HG02973 (cell line): ENCODE data around the gene CD4.

ENCODE experiments used
- ATAC-seq: cut with Tn5 transposase; IDR thresholded peaks from one replicate; pipeline ENCODE4 v1.9.1; 2021; ENCODE audit warnings: moderate library complexity; ENCODE audit not compliant: unreplicated experiment

Gene CD4

DNA sequence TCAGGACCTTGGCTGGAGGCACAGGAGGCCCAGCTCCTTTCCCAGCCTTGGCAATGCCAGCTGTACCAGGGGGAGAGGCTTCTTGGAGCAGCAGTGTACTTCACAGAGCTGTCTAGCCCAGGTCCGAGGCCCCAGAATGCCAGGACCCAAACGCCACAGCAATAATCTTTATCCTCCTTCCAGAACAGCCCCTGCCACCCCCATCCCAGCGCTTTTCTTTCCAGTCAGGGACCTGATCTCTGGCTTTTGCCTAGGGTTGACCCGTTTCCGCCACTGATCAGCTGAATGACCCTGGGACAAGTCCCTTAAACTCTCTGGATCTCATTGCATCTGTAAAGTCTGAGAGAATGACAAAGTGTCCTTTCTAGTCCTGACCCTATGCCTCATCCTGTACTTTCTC lies 11.9 kb upstream of the CD4 start:
- no peak for ATAC-seq

DNA sequence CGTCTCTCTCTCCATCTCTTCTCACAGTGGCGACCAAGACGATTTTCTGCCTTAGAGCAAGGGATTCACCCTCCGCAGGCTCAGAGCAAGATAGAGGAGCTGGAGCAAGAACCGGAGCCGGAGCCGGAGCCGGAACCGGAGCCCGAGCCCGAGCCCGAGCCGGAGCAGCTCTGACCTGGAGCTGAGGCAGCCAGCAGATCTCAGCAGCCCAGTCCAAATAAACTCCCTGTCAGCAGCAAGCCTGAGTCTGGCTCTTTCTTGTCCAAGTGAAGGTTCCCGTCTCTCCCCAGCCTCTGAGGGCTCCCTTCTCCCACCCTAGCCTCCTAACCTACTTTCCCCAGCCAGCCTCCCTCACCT lies 11.1 kb upstream of the CD4 start:
- no peak for ATAC-seq

DNA sequence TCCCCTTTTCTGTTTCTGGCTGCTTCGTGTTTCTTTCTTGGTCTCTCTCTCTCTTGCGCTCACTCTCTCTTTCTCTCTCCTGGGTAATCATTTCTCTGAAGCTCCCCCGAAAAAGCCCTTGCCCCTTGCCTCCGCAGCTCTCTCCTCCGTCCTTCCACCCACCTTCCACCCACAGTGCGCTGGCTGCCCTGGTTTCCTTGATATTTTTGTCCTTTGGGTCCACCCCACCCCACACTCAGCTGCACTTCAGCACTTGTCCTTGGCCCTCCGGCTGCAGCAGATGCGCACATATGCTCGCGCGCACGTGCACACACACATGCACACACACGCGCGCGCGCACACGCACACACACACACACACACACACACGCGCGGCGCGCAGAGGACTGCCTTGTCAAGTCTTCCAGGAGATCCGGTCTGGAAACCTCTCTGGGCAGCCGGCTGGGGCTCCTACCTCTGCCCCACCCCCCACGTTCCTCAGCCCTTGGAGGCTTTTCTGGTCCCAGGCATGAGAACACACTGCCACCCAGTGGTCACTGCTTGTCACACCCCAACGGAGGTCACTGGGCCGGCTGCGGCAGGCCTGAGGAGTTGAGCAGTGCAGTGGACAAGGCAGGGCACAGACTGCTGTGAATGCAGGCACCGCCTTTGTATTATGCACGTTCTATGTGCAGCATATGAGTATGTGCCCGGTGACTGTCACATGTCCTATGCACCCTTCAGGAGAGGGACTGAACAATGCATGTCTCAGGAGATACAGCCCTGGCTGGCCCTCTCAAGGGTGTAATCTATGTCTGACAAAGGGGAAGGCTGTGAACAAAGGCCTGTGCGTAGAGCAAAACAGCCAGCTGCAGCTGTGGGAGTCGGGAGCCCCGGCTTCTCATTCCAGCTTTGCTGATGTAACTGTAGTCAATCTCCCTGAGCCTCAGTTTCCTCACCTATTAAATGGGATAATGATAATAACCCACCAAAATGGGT lies 10.5 kb upstream of the CD4 start:
- ATAC-seq, result peak; percentile 70

DNA sequence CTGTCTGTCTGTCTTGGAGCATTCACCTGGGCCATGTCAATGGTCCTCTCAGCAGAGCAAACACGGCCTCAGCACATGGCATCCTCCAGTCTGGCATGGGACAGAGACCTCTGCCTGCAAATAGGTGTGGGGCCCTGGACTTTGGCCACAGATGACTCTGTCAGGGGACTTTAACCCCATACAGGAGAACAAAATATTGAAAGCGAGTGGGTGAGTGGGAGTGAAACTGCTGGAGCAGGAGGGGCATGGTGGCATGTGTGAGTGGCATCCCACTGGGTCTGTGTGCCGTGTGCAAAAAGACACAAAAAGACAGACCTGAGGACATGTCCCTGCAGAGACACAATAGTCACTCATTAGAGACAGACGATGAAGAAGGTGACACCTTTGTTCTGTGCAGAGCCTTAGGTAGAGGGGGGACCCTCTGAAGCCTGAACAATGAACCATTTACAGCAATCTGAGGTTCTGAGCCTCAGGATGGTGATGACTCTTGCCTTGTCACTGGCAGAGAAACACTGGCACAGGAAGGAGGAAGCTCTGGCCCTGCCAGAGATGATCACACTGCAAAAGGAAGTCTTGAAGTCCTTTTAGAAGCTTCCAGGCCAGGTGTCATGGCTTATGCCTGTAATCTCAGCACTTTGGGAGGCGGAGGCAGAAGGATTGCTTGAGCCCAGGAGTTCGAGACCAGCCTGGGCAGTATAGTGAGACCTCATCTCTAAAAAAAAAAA lies 9.5 kb upstream of the CD4 start:
- ATAC-seq, result no peak

DNA sequence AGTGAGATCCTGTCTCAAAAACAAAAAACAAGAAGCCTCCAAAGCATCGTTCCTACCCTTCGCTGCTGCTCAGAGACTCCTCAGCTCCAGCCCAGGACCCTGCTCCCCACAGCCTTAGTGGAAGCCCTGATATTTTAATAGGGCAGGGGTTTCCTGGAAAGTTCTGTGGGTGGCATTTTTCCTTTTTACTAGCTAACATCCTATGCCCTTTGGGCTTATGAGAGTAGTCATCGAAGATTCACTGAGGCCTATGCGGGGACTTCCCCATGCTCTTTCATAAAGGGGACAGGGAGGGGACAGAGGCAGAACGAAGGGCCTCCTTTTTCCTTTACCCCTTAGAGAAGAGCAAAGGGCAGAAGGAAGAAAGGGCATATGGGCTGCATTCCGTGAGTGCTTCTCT lies 8.8 kb upstream of the CD4 start:
- ATAC-seq, result no peak

DNA sequence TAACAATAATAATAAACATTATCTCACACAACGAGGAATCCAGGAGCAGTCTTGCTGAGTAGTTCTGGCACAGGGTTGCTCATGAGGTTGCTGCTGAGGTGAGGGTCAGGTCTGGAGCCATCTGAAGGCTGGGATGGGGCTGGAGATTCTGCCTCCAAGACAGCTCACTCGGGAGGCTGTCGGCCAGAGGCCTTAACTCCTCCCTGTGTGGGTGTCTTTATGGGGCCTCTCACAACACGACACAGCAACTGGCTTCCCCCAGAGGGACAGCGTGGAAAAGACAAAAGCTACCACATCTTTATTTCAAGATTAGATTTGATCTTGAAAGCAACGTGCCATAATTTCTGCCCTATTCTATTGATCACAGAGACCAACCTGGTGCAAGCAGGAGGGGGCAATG lies 7.2 kb upstream of the CD4 start:
- ATAC-seq, result no peak

DNA sequence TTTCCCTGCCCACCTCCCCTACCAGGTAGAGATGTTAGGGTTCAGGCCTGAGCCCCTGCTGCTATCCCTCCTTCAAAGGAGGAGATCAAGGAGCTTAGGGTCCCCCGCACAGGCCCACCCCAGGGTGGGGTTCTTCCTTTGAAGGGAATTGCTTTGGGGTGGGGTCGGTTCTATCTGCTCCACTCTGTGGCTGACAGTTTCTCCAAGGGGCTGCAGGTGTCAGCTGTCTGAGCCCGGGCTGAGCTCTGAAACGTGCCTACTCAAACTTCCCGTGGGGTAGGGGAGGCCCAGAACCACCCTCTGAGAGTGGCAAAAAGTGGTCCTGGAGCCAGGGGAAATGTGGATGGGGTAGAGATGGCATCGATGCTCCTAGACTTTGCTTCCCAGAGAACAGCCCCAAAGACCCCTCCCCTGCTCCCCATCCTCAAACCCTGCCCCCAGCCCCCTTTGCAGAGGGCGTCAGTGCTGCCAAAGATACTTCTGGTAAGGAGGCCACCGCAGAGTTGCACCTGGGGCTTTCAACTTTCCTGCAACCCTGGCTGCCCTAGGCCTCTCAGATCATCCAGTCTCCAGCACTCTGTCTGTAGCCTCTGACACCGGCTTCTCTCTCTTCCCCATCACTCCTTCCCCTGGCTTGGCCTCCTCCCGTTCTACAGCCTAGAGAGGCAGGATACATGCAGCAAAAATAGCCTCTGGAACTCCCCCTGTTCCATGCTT lies 6.3 kb upstream of the CD4 start:
- ATAC-seq, result no peak

DNA sequence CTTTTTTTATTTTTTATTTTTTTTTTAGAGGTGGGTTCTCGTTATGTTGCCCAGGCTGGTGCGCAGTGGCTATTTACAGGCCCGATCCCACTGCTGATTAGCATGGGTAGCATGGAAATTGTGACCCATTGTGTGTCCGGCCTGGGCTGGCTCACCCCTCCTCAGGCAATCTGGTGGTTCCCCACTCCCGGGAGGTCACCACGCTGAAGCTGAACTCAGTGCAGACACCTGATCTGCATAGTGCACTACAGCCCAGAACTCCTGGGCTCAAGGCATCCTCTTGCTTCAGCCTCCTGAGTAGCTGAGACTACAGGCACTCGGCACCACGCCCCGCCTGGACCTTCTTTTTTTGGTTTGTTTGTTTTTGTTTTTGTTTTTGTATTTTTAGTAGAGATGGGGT lies 5.5 kb upstream of the CD4 start:
- ATAC-seq, result no peak

DNA sequence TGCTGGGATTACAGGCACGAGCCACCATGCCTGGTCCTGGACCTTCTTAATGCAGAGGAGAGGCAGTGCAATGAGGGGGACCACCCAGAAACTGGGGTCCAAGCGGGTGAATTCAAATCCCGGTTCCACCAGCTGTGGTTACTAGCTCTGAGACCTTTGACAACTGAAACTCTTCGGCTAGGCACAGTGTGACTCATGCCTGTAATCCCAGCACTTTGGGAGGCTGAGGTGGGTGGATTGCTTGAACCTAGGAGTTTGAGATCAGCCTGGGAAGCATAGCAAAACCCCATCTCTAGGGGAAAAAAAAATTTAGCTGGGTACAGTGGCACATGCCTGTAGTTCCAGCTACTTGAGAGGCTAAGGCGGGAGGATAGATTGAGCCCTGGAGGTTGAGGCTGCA lies 5.0 kb upstream of the CD4 start:
- ATAC-seq, result no peak

DNA sequence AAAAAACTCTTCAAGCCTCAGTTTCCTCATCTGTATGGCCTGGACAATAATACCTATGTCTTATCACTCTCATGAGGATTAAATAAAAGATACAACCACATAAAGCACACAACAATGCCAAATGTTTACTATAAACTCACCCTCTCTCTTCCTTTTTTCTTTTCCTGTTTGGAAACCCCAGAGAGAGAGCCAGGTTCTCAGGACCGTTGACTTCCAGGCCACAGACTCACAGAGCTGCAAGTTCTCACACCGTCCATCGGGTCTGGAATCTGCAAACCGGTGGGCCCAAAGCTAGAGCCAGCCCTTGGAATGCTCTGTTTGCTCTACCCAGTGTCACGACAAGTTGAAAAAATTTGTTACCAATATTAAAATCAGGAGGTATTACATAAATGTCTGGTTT lies 4.6 kb upstream of the CD4 start:
- ATAC-seq, result no peak

DNA sequence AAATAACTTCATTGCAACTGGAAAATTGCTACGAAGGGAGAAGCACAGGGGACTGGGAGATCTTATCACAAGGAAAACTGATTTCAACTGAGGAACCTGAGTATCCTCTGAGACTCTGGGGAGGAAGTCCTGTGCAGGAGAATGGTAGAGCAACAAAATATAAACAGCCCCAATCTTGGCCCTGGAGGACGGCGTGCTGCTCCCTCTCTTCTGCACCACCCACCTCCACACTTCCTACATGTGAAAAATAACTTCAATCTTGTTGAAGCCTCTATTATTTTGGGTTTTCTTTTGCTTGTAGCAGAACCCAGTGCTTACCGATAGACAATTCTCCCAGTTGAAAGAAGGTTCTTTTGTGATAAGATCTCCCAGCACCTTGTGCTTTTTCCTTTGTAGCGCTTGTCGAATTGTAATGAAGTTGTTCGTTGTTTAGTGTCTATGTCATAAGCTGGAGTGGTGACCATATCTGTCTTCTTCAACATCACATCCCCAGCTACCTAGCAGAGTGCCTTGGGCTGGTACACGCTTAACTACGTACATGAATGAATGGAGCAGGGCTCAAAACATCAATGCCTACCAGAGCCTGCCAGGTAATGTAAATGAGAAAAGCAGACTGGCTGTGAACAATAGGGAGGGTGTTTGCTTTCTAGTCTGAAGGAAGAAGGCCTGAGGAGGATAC lies 2.8 kb upstream of the CD4 start:
- ATAC-seq, result no peak

DNA sequence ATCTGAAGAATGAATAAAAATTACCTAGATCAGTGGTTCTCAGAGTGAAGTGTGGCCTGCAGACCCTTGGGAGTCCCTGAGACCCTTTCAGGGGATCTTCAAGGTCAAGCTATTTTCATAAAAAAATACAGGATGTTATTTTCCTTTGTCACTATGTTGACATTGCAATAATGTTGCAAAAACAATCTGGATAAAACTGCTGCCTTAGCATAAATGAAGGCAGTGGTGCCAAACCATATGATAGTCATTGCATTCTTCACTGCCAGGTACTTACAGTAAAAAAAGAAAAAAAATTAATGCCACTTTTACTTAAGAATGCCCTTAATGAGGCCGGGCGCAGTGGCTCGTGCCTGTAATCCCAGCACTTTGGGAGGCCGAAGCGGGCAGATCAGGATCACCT lies 2.0 kb upstream of the CD4 start:
- ATAC-seq, result no peak

DNA sequence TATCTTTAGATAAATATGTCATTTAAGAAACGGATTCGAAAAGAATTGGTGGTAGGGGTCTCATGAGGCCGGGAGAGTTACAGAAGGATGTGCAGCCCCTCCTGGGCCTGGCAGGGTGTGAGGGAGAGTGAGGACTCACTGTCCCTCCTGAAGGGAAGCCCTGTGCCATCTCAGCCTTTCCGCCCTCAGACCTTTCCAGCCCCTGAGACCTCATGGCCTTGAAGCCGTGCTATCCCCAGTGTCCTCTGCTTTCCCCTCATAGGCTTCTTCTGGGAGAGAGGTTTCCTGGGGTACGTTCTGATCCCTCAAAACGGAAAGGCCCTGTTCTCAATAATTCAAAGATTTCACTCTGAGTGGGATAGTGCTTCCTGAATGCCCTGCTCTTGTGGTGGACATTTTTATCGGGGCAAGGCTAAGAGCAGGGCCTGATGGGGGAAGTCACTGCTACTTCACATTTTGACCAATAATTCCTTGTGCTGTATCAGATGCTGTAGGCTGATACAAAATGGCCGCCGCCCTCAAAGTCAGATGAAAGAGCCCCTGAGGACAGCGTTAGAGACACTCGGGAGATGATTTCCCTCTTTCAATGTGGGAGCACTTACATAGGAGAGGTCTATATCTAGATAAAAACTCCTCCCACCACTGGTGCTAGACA lies 1.3 kb downstream of the CD4 start:
- no peak for ATAC-seq

DNA sequence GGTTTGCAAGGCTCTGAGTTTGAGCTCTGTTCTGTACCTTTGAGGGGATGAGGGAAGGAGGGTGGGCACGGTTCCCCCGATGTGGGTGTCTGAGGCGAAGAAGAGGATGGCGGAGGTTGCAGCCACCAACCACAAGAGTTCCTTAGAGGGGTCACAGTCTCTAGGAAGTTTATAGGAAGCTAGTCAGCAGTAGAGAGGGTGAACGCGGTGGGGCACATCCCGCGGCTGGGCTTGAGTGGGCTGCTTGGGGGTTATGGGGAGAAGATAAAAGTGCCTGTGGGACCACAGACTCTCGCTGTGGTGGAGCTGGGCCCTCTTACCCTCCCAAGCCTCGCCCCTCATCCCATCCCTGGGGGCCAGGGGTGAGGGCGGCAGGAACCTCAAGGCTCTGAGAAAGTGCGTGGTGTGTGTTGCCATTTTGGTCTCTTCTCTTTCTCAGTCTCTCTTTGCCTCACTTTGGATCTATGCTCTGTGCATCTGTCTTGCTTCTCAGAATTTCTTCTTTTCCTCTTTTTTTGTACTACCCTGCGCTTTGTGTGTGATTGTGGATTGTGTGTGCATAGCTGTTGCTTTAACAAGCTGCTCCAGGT lies 2.7 kb downstream of the CD4 start:
- no peak for ATAC-seq

DNA sequence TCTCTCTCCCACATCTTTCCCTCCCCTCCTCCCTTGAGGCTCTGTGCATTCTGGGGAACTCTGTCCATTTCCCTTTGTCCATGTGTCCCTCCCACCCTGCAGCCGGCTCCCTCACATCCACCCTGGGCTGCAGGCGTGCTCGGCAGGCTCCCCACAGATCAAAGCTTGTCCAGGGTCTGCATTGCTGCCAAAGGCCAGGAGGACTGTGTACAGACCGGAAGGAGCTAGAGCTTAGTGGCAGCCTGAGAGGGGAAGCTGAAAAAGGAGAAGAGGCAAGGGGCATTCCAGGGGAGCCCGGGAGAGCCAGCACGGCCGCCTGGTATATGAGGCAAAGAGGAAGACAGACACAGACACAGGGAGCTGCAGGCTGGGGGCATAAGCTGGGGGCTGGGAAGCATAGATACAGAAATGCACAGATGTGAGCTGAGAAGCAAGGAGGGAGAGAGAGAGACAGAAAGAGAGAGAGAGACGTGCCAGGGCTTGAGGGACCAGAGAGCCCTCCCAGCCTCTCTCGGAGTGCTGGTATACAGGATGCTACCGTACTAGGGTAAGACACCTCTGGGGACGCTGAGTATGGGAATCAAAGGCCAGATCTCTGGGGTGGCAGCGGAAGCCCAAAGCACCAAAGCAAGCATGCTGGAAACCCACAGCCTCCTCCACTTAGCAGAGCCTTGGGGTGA lies 3.3 kb downstream of the CD4 start:
- no peak for ATAC-seq

DNA sequence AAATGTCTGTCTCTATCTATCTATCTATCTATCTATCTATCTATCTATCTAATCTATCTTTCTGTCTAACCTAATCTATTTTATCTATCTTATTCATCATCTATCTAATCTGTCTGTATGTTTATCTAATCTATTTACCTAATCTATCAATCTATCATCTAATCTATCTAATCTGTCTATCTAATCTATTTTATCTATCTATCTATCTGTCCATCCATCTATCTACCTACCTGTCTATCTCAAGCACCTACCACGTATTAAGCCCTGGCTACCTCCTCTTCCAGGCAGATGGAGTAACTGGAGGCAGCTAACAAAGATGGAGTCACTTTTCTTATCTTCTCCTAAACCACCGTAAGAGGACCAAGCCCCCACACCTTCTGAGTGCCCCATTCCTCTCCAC lies 5.8 kb downstream of the CD4 start:
- no peak for ATAC-seq

DNA sequence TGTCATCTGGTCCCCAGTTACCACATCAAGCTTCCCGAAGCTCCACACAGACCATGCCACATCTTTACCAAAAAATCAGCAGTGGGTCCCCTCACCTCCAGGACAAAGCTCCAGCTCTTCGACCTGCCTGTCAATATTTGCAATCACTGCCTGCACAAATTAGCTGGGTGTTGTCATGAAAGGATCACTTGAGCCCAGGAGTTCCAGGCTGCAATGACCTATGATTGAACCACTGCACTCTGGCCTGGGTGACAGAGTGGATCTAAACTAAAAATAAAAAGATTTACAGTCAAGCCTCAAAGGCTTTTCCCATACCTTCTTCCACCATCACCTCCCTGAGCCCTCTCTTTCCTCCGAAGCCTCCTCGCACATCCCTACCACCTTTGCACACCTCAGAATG lies 7.2 kb downstream of the CD4 start:
- ATAC-seq, result no peak

DNA sequence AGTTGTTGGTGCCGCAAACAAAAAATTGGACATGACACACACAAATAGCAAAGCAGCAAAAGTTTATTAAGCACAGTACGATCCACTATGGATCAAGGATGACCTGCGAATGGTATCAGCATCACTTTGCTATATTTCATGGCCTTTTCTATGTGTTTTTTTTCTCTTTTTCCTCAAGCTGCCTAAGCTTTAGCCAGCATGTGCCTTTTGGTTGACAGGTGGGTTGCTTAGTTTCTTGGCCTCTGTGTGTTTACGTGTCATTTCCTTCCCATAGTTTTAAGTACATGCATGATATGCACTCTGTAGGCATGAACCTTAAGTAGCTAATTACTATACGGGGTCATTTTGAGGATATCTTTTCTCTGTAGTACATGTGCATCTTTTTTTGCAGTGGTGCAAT lies 9.8 kb downstream of the CD4 start:
- no peak for ATAC-seq

DNA sequence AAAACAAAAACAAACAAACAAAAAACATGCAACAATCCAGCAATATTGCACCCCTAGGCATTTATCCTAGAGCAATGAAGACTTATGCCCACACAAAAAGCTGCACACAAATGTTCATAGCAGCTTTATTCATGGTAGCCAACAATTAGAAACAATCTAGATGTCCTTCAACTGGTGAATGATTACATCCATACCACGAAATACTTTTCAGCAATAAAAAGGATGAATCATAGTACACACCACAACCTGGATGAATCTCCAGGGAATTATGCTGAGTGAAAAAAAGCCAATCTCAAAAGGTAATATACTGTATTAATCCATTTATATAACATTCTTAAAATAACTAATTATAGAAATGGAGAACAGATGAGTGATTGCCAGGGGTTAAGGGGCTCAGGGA lies 17.8 kb downstream of the CD4 start:
- no peak for ATAC-seq

DNA sequence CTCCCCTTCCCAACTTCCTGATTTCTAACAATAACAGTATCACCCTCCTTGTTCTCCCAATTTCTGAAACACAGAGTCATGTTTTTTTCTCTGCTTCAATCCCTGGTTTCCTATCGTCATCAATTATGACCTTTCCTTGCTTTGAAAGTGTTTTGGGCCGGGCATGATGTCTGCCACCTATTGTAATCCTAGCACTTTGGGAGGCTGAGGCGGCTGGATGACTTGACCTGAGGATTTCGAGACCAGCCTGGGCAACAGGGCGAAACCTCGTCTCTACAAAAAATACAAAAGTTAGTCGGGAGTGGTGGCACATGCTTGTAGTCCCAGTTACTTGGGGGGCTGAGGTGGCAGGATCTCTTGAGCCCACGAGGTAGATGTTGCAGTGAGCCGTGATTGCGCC lies 19.7 kb downstream of the CD4 start:
- no peak for ATAC-seq
